Measurements from ENCODE around the gene MYO1D. TPM values are rescaled to one million over a fixed set of nuclear protein-coding genes. Genes with fewer than 3 reads are reported as not detected.

Gene MYO1D
- total RNA-seq, 4 donors from 2014 or later: 36.9 to 49.2 (median 39.5) TPM

DNA sequence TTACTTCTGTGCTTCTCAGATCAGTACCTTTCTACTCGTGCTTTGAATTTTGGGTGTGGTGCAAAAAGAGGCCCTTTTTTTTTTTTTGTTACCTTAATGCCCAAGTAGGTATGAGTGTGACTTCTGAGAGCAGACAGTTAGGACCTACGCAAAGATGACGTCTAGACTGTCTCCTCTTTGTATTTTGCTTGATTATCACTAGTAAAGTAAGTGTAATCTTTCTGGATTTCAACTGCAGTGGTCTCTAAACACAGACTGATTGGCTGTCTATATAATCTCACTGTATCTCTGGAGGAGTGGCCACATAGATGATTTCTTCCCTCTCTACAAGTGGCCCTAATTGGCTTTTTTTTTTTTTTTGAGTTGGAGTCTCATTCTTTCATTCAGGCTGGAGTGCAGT is 401.7 kb downstream of the MYO1D start:
- TF ChIP-seq, protein P1, sequence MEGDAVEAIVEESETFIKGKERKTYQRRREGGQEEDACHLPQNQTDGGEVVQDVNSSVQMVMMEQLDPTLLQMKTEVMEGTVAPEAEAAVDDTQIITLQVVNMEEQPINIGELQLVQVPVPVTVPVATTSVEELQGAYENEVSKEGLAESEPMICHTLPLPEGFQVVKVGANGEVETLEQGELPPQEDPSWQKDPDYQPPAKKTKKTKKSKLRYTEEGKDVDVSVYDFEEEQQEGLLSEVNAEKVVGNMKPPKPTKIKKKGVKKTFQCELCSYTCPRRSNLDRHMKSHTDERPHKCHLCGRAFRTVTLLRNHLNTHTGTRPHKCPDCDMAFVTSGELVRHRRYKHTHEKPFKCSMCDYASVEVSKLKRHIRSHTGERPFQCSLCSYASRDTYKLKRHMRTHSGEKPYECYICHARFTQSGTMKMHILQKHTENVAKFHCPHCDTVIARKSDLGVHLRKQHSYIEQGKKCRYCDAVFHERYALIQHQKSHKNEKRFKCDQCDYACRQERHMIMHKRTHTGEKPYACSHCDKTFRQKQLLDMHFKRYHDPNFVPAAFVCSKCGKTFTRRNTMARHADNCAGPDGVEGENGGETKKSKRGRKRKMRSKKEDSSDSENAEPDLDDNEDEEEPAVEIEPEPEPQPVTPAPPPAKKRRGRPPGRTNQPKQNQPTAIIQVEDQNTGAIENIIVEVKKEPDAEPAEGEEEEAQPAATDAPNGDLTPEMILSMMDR (IDR thresholded peaks at IDR 0.05): no peak
- ATAC-seq (ENCODE audit: low FRiP score) (no peak), DNase-seq (ENCODE audit: low spot score) (no peak)

DNA sequence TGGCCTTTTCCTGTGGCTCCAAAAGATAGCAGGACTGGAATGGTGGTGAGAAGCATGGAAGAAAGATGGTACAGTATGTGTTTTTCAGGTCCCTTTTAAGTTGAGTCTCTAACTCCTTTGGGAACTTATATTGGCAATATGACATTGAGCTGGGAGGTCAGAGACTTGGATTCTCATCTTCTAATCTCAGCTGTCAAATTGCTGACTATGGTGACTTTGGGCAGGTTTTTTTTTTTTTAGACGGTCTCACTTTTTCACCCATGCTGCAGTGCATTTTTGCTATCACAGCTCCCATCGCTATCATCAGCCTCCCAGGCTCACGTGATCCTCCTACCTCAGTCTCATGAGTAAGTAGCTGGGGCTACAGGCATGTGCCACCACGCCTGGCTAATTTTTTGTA is 405.3 kb downstream of the MYO1D start:
- TF ChIP-seq, protein P1 (IDR thresholded peaks at IDR 0.05): no peak
- DNase-seq (ENCODE audit: low spot score) (no peak), ATAC-seq (ENCODE audit: low FRiP score) (no peak)

DNA sequence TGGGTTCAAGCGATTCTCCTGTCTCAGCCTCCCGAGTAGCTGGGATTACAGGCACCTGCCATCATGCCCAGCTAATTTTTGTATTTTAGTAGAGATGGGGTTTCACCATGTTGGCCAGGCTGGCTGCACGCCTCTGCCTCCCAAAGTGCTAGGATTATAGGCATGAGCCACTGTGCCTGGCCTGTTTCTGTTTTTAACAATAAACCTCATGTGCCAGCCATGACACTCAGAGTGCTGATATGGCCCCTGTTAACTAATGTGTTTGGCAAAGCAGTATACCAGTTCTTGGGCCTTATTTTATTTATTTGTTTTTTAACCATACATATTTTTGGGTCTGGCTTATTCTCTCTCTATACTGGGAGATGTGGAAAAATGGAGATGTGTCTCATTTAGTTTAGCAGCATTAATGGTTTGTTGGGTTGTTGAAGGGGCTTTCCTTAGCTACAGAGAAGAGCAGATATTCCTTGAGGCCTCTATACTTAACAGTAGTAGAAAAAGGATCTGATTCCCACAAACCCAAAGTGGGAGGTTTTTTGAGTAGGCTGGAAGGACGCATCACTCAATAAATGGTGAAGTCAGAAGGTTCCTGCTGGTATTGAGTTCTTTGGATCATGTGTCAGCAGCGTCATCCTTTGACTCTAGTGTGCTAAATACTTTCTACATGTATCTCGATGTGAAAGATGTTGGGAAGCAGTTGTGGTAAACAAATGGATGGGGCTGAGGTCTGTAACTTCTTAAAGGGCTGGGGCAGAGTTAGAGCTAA is 406.3 kb downstream of the MYO1D start:
- no peak for ATAC-seq (ENCODE audit: low FRiP score)
- TF ChIP-seq, protein P1 (IDR thresholded peaks at IDR 0.05): no peak
- no peak for DNase-seq (ENCODE audit: low spot score)

DNA sequence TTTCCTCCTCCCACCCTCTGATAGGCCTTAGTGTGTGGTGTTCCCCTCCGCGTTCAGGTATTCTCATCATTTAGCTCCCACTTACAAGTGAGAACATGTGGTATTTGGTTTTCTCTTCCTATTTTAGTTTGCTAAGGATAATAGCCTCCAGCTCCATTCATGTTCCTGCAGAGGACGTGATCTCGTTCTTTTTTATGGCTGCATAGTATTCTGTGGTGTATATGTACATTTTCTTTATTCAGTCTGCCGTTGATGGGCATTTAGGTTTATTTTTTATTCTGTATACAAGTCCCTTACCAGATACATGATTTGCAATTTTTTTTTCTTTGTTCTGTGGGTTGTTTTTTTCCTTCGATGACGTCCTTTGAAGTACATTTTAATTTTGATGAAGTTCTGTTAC is 409.0 kb downstream of the MYO1D start:
- TF ChIP-seq, protein P1 (IDR thresholded peaks at IDR 0.05): no peak
- DNase-seq (ENCODE audit: low spot score) (no peak), ATAC-seq (ENCODE audit: low FRiP score) (no peak)

DNA sequence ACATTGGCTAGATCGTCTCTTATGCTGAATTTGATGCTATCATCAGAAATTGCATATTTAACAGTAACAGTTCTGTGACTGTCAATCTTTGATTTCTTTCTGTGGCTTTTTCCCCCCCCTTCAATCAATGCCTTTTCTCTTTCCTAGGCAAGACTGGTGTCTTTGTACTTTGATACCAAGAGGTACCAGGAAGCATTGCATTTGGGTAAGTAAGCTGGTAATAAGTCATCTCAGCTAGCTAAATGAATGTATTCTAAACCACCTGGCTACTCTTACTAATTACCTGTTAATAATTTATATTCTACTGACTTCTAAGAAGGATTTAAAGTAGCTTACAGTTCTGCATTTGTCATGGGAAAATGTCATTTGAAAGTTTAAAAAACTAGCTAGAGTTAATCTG is 412.6 kb downstream of the MYO1D start:
- DNase-seq (ENCODE audit: low spot score): no peak
- TF ChIP-seq, protein P1 (IDR thresholded peaks at IDR 0.05): no peak
- no peak for ATAC-seq (ENCODE audit: low FRiP score)

DNA sequence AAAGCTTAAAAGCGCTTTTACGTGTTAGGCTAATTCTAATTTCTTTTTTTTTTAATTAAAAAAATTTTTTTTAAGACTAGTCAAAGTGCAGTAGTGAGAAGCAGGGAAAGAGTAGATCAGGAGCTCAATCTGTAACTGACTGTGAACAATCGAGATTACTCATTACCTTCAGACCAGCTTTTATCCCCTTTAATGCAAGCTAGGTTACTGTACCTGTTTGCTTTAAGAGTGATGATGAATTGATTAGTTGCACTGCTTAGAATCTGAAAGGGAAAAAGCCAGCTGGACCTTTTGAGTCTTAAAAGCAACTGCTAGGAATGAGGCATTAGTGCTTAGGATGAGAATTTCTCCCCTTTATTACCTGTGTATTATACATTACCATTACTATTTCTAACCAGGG is 413.6 kb downstream of the MYO1D start:
- TF ChIP-seq, protein P1 (IDR thresholded peaks at IDR 0.05): no peak
- ATAC-seq (ENCODE audit: low FRiP score): no peak
- DNase-seq (ENCODE audit: low spot score): no peak

Data from omental fat pad (tissue), 4 donors.